ENCODE results near the gene NBAS.
"Not testable (repeated sequence)": the region's sequence is repeated elsewhere in the genome, so short reads cannot be mapped to it uniquely, and the experiment has no call there.

The NBAS gene

DNA sequence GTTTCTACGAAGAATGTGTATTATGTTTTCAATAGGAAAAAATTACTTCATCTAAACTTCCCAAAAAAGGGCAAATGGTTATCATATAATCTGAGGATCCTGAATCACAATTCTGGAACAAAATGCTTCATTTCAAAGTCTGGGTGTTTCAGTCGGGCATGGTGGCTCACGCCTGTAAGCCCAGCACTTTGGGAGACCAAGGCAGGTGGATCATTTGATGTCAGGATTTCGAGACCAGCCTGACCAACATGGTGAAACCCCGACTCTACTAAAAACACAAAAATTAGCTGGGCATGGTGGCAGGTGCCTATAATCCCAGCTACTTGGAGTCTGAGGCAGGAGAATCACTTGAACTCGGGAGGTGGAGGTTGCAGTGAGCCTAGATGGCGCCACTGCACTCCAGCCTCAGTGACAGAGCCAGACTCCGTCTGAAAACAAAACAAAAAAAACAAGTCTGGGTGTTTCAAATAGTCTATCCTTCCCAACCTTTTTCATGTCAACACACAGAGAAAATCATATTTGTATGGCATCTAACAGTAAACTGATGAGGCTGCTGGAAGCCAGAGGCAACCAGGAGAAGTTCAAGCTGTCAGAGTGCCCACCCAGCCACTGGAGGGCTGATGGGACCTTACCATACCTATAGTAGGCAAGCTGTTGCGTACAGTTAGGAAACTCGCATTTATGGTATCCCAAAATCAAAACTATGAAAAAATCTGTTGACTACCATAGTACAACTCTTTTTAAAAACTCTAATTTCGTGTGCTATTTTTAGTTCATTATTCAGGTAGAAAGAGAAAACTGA, 14.6 kb downstream of the NBAS start:
- Histone ChIP-seq H3K18ac (ENCODE audit: low read length) (no peak overlapping the region), H3K9ac (ENCODE audit: low read length) (no peak overlapping the region), H4K5ac (ENCODE audit: low read length) (no peak overlapping the region), H3K23ac (ENCODE audit: low read length) (no peak overlapping the region), H3K27ac (ENCODE audit: low read depth, low read length) (no peak overlapping the region), H3K27me3 (ENCODE audit: insufficient read depth, low read length, poor library complexity) (no peaks in the 10 kb centered on the region), H3K79me2 (ENCODE audit: control insufficient read depth, insufficient read depth, low read length) (no peaks in the 10 kb centered on the region), H3K4me1 (ENCODE audit: control insufficient read depth, low read depth, low read length) (no peaks in the 10 kb centered on the region), H3K79me1 (ENCODE audit: low read length) (no peaks in the 10 kb centered on the region), H2BK15ac (replicated peaks; ENCODE audit: low read depth) (no peak overlapping the region), H3K56ac (ENCODE audit: low read length) (no peak overlapping the region), H3K4me3 (ENCODE audit: low read length) (no peak overlapping the region), H3K4ac (ENCODE audit: low read depth, low read length) (no peak overlapping the region), H2BK120ac (ENCODE audit: low read depth, low read length) (no peak overlapping the region), H3K36me3 (ENCODE audit: control insufficient read depth, insufficient read depth, low read length) (no peaks in the 10 kb centered on the region), H4K8ac (ENCODE audit: low read depth, low read length) (no peak overlapping the region), H2AK5ac (ENCODE audit: low read length) (no peak overlapping the region), H3K4me2 (ENCODE audit: low read length) (no peak overlapping the region), H2BK5ac (ENCODE audit: low read length) (no peak overlapping the region)
- no CpG with 5 or more reads among the region's 11 CpGs for WGBS (ENCODE audit: extremely low coverage, insufficient coverage, low lambda C conversion rate)
- DNase-seq, result peak; percentile 8

DNA sequence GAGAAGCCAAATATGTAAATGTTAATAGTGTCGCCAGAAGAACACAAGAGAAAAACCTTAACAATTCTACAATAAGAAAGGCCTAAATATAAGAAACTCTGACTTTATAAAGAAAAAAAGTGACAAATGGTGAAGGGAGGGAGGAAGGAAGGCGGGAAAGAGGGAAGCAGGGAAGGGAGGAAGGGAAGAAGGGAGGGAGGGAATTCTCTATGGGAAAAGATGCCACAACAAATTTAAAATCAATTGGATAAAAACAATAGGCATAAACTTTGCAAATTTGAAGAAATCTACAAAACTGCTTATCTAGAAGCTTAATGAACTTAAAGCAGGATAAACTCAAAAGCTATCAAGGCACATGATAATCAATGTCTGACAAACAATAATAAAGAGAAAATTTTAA, 16.9 kb downstream of the NBAS start:
- no peak overlapping the region for H3K27ac ChIP-seq (ENCODE audit: low read depth, low read length)
- no CpG with 5 or more reads among the region's 2 CpGs for WGBS (ENCODE audit: extremely low coverage, insufficient coverage, low lambda C conversion rate)

DNA sequence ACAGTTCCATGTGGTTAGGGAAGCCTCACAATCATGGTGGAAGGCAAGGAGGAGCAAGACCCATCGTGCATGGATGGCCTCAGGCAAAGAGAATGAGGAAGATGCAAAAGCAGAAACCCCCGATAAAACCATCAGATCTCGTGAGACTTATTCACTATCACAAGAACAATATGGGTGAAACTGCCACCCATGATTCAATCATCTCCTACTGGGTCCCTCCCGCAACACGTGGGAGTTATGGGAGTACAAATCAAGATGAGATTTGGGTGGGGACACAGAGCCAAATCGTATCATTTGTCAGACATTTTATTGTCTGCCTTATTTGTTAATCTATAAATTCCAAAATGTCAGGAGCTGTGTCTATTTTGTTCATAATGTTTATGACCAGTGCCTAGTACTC, 17.6 kb downstream of the NBAS start:
- no peaks in the 10 kb centered on the region for H3K79me2 ChIP-seq (ENCODE audit: control insufficient read depth, insufficient read depth, low read length)
- no peak for DNase-seq
- no peaks in the 10 kb centered on the region for H3K27me3 ChIP-seq (ENCODE audit: insufficient read depth, low read length, poor library complexity)
- H3K4ac ChIP-seq (ENCODE audit: low read depth, low read length), result no peak overlapping the region
- WGBS (ENCODE audit: extremely low coverage, insufficient coverage, low lambda C conversion rate), result no CpG with 5 or more reads among the region's 6 CpGs
- H4K5ac ChIP-seq (ENCODE audit: low read length), result no peak overlapping the region
- no peak overlapping the region for H2AK5ac ChIP-seq (ENCODE audit: low read length)
- H3K79me1 ChIP-seq (ENCODE audit: low read length), result no peaks in the 10 kb centered on the region
- no peak overlapping the region for H2BK120ac ChIP-seq (ENCODE audit: low read depth, low read length)
- H3K56ac ChIP-seq (ENCODE audit: low read length), result no peak overlapping the region
- H4K8ac ChIP-seq (ENCODE audit: low read depth, low read length), result no peak overlapping the region
- H3K23ac ChIP-seq (ENCODE audit: low read length), result no peak overlapping the region
- no peaks in the 10 kb centered on the region for H3K4me1 ChIP-seq (ENCODE audit: control insufficient read depth, low read depth, low read length)
- H2BK15ac ChIP-seq (replicated peaks; ENCODE audit: low read depth), result no peak overlapping the region
- H3K4me3 ChIP-seq (ENCODE audit: low read length), result no peak overlapping the region
- H3K27ac ChIP-seq (ENCODE audit: low read depth, low read length), result no peak overlapping the region
- H3K18ac ChIP-seq (ENCODE audit: low read length), result no peak overlapping the region
- no peak overlapping the region for H3K4me2 ChIP-seq (ENCODE audit: low read length)
- no peak overlapping the region for H3K9ac ChIP-seq (ENCODE audit: low read length)
- H3K36me3 ChIP-seq (ENCODE audit: control insufficient read depth, insufficient read depth, low read length), result no peaks in the 10 kb centered on the region
- H2BK5ac ChIP-seq (ENCODE audit: low read length), result no peak overlapping the region

More for the DNA sequence above, 16.9 kb downstream of the NBAS start:
- Histone ChIP-seq H3K23ac (ENCODE audit: low read length) (no peak overlapping the region), H2BK120ac (ENCODE audit: low read depth, low read length) (no peak overlapping the region), H3K9ac (ENCODE audit: low read length) (no peak overlapping the region), H4K5ac (ENCODE audit: low read length) (no peak overlapping the region), H3K4ac (ENCODE audit: low read depth, low read length) (no peak overlapping the region), H2BK5ac (ENCODE audit: low read length) (no peak overlapping the region), H2AK5ac (ENCODE audit: low read length) (no peak overlapping the region), H3K4me1 (ENCODE audit: control insufficient read depth, low read depth, low read length) (no peaks in the 10 kb centered on the region), H4K8ac (ENCODE audit: low read depth, low read length) (no peak overlapping the region), H3K79me1 (ENCODE audit: low read length) (no peaks in the 10 kb centered on the region), H3K56ac (ENCODE audit: low read length) (no peak overlapping the region), H3K4me3 (ENCODE audit: low read length) (no peak overlapping the region), H3K4me2 (ENCODE audit: low read length) (no peak overlapping the region), H2BK15ac (replicated peaks; ENCODE audit: low read depth) (no peak overlapping the region), H3K36me3 (ENCODE audit: control insufficient read depth, insufficient read depth, low read length) (no peaks in the 10 kb centered on the region), H3K79me2 (ENCODE audit: control insufficient read depth, insufficient read depth, low read length) (no peaks in the 10 kb centered on the region), H3K27me3 (ENCODE audit: insufficient read depth, low read length, poor library complexity) (no peaks in the 10 kb centered on the region), H3K18ac (ENCODE audit: low read length) (no peak overlapping the region)
- no peak for DNase-seq

- Histone ChIP-seq H2BK5ac (ENCODE audit: low read length) (no peak overlapping the region), H2BK15ac (replicated peaks; ENCODE audit: low read depth) (no peak overlapping the region), H4K8ac (ENCODE audit: low read depth, low read length) (no peak overlapping the region), H2BK120ac (ENCODE audit: low read depth, low read length) (no peak overlapping the region), H3K36me3 (ENCODE audit: control insufficient read depth, insufficient read depth, low read length) (no peaks in the 10 kb centered on the region), H3K4me3 (ENCODE audit: low read length) (no peak overlapping the region), H3K23ac (ENCODE audit: low read length) (no peak overlapping the region), H2AK5ac (ENCODE audit: low read length) (no peak overlapping the region), H3K27ac (ENCODE audit: low read depth, low read length) (no peak overlapping the region), H3K27me3 (ENCODE audit: insufficient read depth, low read length, poor library complexity) (no peaks in the 10 kb centered on the region), H3K9ac (ENCODE audit: low read length) (no peak overlapping the region), H3K79me1 (ENCODE audit: low read length) (no peaks in the 10 kb centered on the region), H4K5ac (ENCODE audit: low read length) (no peak overlapping the region), H3K18ac (ENCODE audit: low read length) (no peak overlapping the region), H3K79me2 (ENCODE audit: control insufficient read depth, insufficient read depth, low read length) (no peaks in the 10 kb centered on the region), H3K4ac (ENCODE audit: low read depth, low read length) (no peak overlapping the region), H3K4me1 (ENCODE audit: control insufficient read depth, low read depth, low read length) (no peaks in the 10 kb centered on the region), H3K56ac (ENCODE audit: low read length) (no peak overlapping the region), H3K4me2 (ENCODE audit: low read length) (no peak overlapping the region)
- no CpG with 5 or more reads among the region's 3 CpGs for WGBS (ENCODE audit: extremely low coverage, insufficient coverage, low lambda C conversion rate)
- DNase-seq, result no peak
Measured at GRCh38 chr2:15543053-15543452, 18.1 kb downstream of the NBAS start.

DNA sequence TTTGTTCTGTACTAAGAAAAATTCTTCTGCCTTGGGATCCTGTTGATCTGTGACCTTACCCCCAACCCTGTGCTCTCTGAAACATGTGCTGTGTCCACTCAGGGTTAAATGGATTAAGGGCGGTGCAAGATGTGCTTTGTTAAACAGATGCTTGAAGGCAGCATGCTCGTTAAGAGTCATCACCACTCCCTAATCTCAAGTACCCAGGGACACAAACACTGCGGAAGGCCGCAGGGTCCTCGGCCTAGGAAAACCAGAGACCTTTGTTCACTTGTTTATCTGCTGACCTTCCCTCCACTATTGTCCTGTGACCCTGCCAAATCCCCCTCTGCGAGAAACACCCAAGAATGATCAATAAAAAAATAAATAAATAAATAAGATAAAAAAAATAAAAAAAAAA, 18.9 kb downstream of the NBAS start:
- not testable (repeated sequence) for H4K5ac ChIP-seq (ENCODE audit: low read length); H3K56ac ChIP-seq (ENCODE audit: low read length); H2BK120ac ChIP-seq (ENCODE audit: low read depth, low read length); H3K23ac ChIP-seq (ENCODE audit: low read length); H3K79me2 ChIP-seq (ENCODE audit: control insufficient read depth, insufficient read depth, low read length); H2BK15ac ChIP-seq (replicated peaks; ENCODE audit: low read depth); DNase-seq; H2BK5ac ChIP-seq (ENCODE audit: low read length); H3K79me1 ChIP-seq (ENCODE audit: low read length); H3K36me3 ChIP-seq (ENCODE audit: control insufficient read depth, insufficient read depth, low read length); H3K18ac ChIP-seq (ENCODE audit: low read length); H3K9ac ChIP-seq (ENCODE audit: low read length); H3K4me2 ChIP-seq (ENCODE audit: low read length); H4K8ac ChIP-seq (ENCODE audit: low read depth, low read length); H3K27me3 ChIP-seq (ENCODE audit: insufficient read depth, low read length, poor library complexity); H3K27ac ChIP-seq (ENCODE audit: low read depth, low read length); H2AK5ac ChIP-seq (ENCODE audit: low read length); H3K4ac ChIP-seq (ENCODE audit: low read depth, low read length); H3K4me3 ChIP-seq (ENCODE audit: low read length); H3K4me1 ChIP-seq (ENCODE audit: control insufficient read depth, low read depth, low read length)
- no CpG with 5 or more reads among the region's 6 CpGs for WGBS (ENCODE audit: extremely low coverage, insufficient coverage, low lambda C conversion rate)

- H3K4me1 ChIP-seq (ENCODE audit: control insufficient read depth, low read depth, low read length), result not testable (repeated sequence)
Measured at GRCh38 chr2:15540523-15540922, 20.6 kb downstream of the NBAS start.

More at GRCh38 chr2:15540523-15540922, 20.6 kb downstream of the NBAS start:
- H2BK120ac ChIP-seq (ENCODE audit: low read depth, low read length); H3K36me3 ChIP-seq (ENCODE audit: control insufficient read depth, insufficient read depth, low read length); H3K27me3 ChIP-seq (ENCODE audit: insufficient read depth, low read length, poor library complexity); H3K27ac ChIP-seq (ENCODE audit: low read depth, low read length); H4K5ac ChIP-seq (ENCODE audit: low read length); DNase-seq; H3K9ac ChIP-seq (ENCODE audit: low read length); H2AK5ac ChIP-seq (ENCODE audit: low read length); H3K23ac ChIP-seq (ENCODE audit: low read length); H3K4me2 ChIP-seq (ENCODE audit: low read length); H2BK15ac ChIP-seq (replicated peaks; ENCODE audit: low read depth); H3K4me3 ChIP-seq (ENCODE audit: low read length); H3K79me1 ChIP-seq (ENCODE audit: low read length); H3K18ac ChIP-seq (ENCODE audit: low read length); H4K8ac ChIP-seq (ENCODE audit: low read depth, low read length); H3K4ac ChIP-seq (ENCODE audit: low read depth, low read length); H3K79me2 ChIP-seq (ENCODE audit: control insufficient read depth, insufficient read depth, low read length); H2BK5ac ChIP-seq (ENCODE audit: low read length); H3K56ac ChIP-seq (ENCODE audit: low read length): not testable (repeated sequence)
- no CpG with 5 or more reads among the region's 5 CpGs for WGBS (ENCODE audit: extremely low coverage, insufficient coverage, low lambda C conversion rate)

All from mesendoderm (in vitro differentiated cells).